HL-60 (cell line): ENCODE results near the gene SCGB2B2.

ENCODE experiments used
- CTCF ChIP-seq: IDR thresholded peaks from one replicate; pipeline ENCODE4 v1.5.1; 2011; ENCODE audit warnings: low read length, control low read depth, inconsistent platforms; ENCODE audit not compliant: insufficient read depth
- GABPA ChIP-seq: IDR thresholded peaks from 2 replicates; pipeline ENCODE4 v1.6.1; 2012; ENCODE audit warnings: low read depth
- POLR2AphosphoS5 ChIP-seq: IDR thresholded peaks from 2 replicates; pipeline ENCODE4 v1.6.1; 2012; ENCODE audit warnings: low read depth
- REST ChIP-seq: IDR thresholded peaks from 2 replicates; pipeline ENCODE4 v1.6.1; 2012; ENCODE audit warnings: low read depth; ENCODE audit not compliant: insufficient replicate concordance
- SPI1 ChIP-seq: IDR thresholded peaks from 2 replicates; pipeline ENCODE4 v1.6.1; 2012; ENCODE audit warnings: low read depth, mild to moderate bottlenecking, borderline replicate concordance

GRCh38 chr19:34678085-34678412, 1.1 kb upstream of the SCGB2B2 start:
- no peak for TF ChIP-seq POLR2AphosphoS5
- no peak for TF ChIP-seq CTCF
- no peak for TF ChIP-seq REST
- TF ChIP-seq GABPA: no peak
- no peak for TF ChIP-seq SPI1
